ENCODE results near the gene ANGPTL2. TPM values are rescaled to one million over a fixed set of nuclear protein-coding genes. Genes with fewer than 3 reads are reported as not detected.
A peak's percentile ranks its signal among the peaks of the same experiment; 100 is the strongest.

Gene ANGPTL2
- polyA plus RNA-seq, 1 of the 3 experiments (the other 2 are of a cell fraction): 12.3 TPM

DNA sequence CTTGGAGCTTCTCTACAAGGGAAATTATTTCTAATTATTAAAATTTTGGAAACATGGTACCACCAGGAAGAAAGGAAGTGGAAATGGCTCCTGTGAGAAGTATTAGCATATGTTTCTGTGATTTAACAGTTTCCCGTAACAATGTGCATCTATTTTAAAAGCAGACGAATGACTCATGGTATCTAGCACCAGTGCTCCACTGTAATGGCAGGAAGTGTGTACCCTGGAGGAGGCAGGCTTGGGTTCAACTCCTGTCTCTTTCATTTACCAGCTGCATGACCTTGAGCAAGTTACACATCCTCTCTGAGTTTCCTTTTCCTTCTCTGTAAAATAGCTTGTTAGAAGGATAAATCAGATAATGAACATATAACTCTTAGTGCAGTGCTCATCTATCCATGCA lies 41.0 kb upstream of the ANGPTL2 start (continued):
- TF ChIP-seq, protein P1, sequence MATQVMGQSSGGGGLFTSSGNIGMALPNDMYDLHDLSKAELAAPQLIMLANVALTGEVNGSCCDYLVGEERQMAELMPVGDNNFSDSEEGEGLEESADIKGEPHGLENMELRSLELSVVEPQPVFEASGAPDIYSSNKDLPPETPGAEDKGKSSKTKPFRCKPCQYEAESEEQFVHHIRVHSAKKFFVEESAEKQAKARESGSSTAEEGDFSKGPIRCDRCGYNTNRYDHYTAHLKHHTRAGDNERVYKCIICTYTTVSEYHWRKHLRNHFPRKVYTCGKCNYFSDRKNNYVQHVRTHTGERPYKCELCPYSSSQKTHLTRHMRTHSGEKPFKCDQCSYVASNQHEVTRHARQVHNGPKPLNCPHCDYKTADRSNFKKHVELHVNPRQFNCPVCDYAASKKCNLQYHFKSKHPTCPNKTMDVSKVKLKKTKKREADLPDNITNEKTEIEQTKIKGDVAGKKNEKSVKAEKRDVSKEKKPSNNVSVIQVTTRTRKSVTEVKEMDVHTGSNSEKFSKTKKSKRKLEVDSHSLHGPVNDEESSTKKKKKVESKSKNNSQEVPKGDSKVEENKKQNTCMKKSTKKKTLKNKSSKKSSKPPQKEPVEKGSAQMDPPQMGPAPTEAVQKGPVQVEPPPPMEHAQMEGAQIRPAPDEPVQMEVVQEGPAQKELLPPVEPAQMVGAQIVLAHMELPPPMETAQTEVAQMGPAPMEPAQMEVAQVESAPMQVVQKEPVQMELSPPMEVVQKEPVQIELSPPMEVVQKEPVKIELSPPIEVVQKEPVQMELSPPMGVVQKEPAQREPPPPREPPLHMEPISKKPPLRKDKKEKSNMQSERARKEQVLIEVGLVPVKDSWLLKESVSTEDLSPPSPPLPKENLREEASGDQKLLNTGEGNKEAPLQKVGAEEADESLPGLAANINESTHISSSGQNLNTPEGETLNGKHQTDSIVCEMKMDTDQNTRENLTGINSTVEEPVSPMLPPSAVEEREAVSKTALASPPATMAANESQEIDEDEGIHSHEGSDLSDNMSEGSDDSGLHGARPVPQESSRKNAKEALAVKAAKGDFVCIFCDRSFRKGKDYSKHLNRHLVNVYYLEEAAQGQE (IDR thresholded peaks at IDR 0.05; ENCODE audit: low read depth, low read length): no peak
- TF ChIP-seq EZH2phosphoT487 (IDR thresholded peaks at IDR 0.05; ENCODE audit: borderline replicate concordance, low read depth) (no peak), YY1 (IDR thresholded peaks at IDR 0.05; ENCODE audit: low read depth) (0 out of 2 replicates have a peak, but pooled peaks have one; percentile 33), USF1 (IDR thresholded peaks at IDR 0.05; ENCODE audit: borderline replicate concordance, low read depth) (no peak), JUND (IDR thresholded peaks at IDR 0.05) (peak; percentile 68), MEF2A (IDR thresholded peaks at IDR 0.05; ENCODE audit: borderline replicate concordance, low read depth) (peak; percentile 51; the same call in 1 of the 2 replicates), FOXM1 (IDR thresholded peaks at IDR 0.05; ENCODE audit: low read depth) (no peak), GATA2 (CRISPR knock-in tag; IDR thresholded peaks at IDR 0.05) (no peak), TAF1 (IDR thresholded peaks at IDR 0.05; ENCODE audit: borderline replicate concordance, low read depth, low read length) (no peak), IRF3 (IDR thresholded peaks at IDR 0.05; ENCODE audit: low read depth, low read length) (no peak), POLR2AphosphoS5 (IDR thresholded peaks at IDR 0.05; ENCODE audit: low read depth, low read length) (peak; percentile 37; the same call in 1 of the 2 replicates), RFX5 (IDR thresholded peaks at IDR 0.05; ENCODE audit: low read length) (no peak), CHD2 (IDR thresholded peaks at IDR 0.05; ENCODE audit: low read length, partially characterized antibody) (no peak), SMC3 (IDR thresholded peaks at IDR 0.05; ENCODE audit: low read depth, low read length) (no peak), ELF1 (IDR thresholded peaks at IDR 0.05) (no peak), RXRA (IDR thresholded peaks at IDR 0.05; ENCODE audit: borderline replicate concordance, low read depth) (no peak; the same call in 1 of the 2 replicates), FOSL2 (IDR thresholded peaks at IDR 0.05; ENCODE audit: borderline replicate concordance, low read depth) (peak; percentile 80), RAD21 (IDR thresholded peaks at IDR 0.05; ENCODE audit: low read length) (no peak), EP300 (IDR thresholded peaks at IDR 0.05; ENCODE audit: borderline replicate concordance in 1 of 2, low read depth in 1 of 2, low read length in 1 of 2) (peak; percentile 6 to 57; a peak in 2 of 4 replicates), TCF12 (IDR thresholded peaks at IDR 0.05) (peak; percentile 82), MXI1 (IDR thresholded peaks at IDR 0.05; ENCODE audit: low read depth, low read length) (no peak)
- TF ChIP-seq, protein P2, sequence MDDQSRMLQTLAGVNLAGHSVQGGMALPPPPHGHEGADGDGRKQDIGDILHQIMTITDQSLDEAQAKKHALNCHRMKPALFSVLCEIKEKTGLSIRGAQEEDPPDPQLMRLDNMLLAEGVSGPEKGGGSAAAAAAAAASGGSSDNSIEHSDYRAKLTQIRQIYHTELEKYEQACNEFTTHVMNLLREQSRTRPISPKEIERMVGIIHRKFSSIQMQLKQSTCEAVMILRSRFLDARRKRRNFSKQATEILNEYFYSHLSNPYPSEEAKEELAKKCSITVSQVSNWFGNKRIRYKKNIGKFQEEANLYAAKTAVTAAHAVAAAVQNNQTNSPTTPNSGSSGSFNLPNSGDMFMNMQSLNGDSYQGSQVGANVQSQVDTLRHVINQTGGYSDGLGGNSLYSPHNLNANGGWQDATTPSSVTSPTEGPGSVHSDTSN (IDR thresholded peaks at IDR 0.05): peak; percentile 52

All from SK-N-SH (cell line).